NCI-H82 treated with DMSO at 0.1 percent for 48 hours (cell line): ENCODE data around the gene CPA5.

Experiments used
- DNase-seq: peaks from one replicate; lab custom pipeline; 2025; ENCODE audit not compliant: unreplicated experiment; lab: John Stamatoyannopoulos, UW

CPA5 gene

DNA sequence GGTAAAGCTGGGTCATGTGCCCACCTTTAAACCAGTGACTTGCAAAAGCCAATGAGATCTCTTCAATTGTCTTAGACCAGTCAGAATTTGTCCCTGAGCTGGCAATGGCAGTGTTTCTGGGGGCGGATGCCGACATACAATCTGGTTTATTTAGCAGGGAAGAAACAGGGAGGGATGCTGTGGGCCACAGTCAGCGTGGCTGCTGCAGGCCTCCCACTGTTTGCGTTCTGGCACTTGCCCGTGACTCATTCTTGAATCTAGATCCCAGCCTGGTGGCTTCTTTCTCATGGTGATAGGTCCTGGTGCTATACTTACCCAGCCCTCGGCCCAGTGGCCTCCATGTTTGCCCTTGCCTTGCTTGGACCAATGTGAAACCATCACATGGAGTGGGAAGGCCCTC, 32.6 kb downstream of the CPA5 start:
- DNase-seq = no peak

DNA sequence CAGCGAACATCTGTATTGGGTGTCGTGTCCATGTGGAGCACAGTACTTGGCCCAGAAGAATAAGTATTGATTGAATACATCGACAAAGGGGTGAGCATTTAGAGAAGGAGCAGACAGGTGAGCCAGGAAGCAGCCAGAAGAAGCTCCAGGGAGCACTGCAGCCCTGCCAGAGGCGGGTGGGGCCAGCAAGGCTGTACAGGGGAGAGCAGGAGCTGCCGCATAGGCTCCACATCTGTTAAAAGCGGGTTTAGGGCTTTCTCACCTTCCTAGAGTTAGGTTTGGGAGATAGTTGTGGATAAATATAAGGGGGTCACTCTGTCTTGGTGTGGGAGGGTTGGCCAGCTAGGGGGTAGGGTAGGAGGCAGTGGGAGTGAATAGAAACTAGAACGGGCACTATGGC, 34.4 kb downstream of the CPA5 start:
- no peak for DNase-seq

DNA sequence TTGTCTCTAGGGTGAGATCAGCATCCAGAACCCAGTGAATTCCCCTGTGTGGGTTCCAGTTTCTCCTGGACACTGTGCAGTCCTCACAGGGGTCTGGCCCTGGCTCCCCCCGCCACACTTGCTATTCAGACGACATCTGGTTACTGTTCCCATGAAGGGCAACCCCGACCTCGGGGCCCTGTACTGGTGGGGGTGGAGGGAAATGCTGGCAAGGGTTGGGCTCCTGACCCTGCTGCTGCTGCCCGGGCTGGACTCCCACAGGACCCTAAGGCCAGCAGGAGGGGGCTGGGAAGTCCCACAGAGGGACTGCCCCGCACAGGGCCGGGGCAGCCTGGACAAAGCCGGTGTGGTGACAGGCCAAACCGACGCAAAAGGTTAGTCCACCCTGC, 34.9 kb downstream of the CPA5 start:
- no peak for DNase-seq

GRCh38 chr7:130379921-130380860, 35.6 kb downstream of the CPA5 start, which contains the start of gene CPA1:
TSS of gene CPA1 (plus strand) at chr7:130380494. CDS start at chr7:130380521, 27 bp downstream.
- DNase-seq = no peak

DNA sequence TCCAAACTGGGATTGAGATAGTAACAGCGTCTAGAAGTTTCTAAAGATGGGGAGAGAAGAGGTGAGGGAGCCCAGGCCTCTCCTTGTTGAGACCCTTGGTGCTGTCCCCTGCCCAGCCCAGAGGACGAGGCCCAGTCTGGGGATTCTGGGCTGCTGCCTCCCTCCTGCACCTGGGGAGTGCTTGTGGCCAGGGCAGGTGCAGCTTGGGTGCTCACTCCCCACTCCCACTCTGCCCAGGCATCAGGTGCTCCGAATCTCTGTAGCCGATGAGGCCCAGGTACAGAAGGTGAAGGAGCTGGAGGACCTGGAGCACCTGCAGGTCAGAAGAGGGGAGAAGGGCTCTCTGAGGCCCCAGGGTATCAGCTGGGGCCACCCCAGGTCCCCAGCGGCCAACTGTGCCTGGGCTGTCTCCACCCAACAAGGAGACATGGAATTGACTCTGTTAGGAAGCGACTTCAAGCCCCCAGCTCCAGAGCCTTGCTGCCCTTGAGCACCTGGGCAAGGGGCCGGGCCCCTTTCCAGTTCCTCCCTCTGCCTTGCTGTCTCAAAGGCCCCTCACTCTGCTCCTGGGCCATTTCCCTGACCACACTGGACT, 36.3 kb downstream of the CPA5 start:
- no peak for DNase-seq

DNA sequence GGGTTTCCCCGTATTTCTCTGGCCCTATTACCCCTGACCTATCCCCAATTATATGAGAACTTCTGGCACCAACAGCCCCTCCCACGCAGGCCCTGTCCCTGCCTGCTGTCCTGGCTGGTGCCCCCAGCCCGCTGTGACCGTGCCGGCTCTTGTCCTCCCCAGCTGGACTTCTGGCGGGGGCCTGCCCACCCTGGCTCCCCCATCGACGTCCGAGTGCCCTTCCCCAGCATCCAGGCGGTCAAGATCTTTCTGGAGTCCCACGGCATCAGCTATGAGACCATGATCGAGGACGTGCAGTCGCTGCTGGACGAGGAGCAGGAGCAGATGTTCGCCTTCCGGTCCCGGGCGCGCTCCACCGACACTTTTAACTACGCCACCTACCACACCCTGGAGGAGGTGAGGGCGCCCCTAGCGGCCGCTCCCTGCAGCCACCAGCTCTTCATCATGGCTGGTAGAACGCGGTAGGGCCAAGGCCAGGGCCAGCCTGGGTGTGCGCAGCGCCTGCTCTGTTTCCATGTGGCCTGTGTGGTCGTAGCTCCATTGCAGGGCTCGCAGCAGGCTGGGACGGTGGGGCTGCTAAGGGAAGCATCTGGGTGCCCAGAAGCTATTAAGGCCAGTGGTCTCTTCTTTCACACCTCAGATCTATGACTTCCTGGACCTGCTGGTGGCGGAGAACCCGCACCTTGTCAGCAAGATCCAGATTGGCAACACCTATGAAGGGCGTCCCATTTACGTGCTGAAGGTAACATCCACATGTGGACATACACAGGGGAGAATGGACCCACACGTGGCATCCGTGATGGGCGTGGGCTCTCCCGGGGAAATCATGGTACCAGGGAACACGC, 37.1 kb downstream of the CPA5 start:
- DNase-seq = no peak

GRCh38 chr7:130383187-130383980, 38.8 kb downstream of the CPA5 start:
- no peak for DNase-seq

DNA sequence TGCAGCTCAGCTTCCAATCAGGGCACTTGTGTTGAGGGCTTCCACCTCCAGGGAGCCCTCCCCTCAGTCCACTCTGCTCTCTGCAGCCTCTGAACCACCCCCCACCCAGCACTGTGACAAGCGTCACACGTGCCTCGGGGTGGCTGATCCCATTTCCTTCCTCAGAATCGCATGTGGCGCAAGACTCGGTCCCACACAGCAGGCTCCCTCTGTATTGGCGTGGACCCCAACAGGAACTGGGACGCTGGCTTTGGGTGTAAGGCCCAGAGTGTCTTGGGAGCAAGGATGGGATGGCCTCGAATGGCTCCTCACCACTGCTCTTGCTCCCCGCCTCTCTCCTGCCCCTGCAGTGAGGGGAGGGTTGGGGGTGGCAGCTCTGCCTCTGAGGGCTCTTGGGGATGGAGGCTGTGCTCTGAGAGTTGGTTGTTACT, 39.8 kb downstream of the CPA5 start:
- DNase-seq = no peak

- no peak for DNase-seq
Observed at GRCh38 chr7:130384841-130385599, 40.4 kb downstream of the CPA5 start.

GRCh38 chr7:130385600-130386066, 41.0 kb downstream of the CPA5 start:
- DNase-seq = no peak

GRCh38 chr7:130386876-130387275, 42.3 kb downstream of the CPA5 start:
- DNase-seq = no peak

DNA sequence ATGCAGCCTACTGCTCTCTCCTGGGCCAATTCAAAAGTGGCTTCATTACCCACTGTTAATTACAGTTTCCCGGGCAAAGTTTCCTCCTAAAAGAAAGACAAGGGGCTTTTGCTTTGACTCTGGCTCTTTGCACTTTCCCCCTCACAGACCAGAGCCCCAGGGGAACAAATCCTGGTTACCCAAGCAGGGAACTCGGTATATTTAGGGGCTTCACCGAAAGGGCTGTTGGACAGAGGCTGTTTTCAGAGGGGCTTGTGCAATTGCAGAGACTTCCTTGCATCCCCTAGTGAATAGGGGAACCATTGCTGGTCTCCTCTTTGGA, 42.7 kb downstream of the CPA5 start:
- DNase-seq = no peak

DNA sequence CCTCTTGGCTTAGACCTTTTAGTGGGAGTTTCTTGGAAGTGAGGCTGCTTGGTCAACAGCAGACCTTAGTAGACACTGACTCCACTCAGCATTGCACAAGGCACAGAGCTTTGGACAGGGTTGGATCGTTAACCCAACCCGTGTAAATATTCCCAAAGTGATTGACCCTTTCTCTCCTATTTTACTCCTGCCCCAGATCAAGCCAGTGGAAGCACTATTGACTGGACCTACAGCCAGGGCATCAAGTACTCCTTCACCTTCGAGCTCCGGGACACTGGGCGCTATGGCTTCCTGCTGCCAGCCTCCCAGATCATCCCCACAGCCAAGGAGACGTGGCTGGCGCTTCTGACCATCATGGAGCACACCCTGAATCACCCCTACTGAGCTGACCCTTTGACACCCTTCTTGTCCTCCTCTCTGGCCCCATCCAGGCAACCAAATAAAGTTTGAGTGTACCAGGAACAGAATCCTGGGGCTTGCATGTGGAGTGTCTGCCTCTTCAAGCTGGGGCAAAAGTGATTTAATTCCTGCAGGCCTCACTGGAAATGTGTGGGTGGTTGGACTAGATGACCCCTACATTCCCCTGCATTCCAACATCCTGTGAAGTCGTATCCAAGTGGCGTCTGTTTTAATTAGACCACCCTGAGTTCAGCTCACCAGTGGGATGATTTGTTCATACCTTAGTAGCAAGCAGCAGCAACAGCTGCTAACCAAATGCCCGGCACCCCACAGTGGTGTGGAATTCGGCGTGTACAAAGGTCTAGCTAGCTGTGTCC, 43.2 kb downstream of the CPA5 start:
- DNase-seq = no peak

GRCh38 chr7:130388671-130389070, 44.1 kb downstream of the CPA5 start:
- DNase-seq = no peak

DNA sequence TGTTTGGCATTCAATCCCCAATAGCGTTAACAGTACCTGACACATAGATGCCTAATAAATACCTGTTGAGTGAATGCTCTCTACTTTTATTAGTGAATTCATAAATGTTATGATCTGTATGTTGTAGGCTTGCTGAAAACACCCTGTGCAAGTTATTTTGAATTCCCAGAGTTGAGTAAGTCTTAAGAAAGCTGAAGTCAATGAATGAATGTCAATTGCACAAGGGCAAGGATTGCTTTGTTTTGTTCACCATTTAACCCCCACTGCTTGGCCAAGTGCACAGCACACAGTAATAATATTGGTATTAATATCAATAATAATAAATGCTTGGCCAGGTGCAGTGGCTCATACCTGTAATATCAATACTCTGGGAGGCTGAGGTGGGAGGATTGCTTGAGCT, 45.9 kb downstream of the CPA5 start:
- no peak for DNase-seq

DNA sequence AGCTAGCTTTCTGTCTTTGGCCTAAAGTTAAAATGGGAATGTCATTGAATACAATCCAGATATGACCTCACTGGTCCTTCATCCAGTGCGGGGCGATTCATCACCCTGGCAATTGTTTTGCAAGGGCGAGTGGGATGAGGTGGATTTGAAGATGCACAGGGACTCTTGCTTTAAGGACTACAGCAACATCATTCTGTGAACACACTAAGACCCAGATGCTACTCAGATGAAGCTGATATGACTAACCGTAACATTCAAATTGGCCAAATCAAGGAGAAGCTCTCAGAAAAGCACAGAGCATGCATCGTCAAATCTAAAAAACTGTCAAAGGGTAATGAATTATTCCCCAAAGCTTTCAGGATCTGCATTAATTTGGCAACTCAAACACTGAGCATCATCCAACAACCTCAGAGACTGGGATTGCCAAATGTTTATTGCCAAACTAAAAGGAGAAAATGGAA, 48.5 kb downstream of the CPA5 start:
- no peak for DNase-seq

DNA sequence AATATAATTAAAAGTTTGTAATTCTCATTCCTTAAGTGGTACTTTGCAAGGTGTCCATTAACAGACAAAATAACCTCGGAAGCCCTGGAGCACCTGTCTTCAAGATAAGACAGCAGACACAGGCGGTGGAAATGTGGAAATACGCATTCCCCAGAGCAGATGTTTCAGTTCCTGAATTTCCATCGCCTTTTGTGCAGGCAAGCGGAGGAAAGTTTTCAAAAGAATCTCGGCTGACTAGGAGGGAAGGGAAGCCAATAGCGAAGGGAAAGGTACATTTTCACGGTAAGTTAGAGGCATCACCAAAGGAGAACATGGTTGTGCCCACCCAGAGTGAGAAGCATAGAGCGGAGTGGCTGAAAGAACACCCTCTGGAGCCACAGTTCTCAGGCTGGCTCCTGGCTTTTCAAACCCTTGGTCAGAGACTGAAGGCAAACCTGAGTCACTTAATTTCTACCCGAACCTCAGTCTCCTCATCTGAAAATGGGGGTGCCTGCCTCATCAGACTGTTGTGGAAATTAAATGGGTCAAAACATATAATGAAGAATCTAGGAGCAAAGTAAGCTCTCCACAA, 49.3 kb downstream of the CPA5 start:
- no peak for DNase-seq

DNA sequence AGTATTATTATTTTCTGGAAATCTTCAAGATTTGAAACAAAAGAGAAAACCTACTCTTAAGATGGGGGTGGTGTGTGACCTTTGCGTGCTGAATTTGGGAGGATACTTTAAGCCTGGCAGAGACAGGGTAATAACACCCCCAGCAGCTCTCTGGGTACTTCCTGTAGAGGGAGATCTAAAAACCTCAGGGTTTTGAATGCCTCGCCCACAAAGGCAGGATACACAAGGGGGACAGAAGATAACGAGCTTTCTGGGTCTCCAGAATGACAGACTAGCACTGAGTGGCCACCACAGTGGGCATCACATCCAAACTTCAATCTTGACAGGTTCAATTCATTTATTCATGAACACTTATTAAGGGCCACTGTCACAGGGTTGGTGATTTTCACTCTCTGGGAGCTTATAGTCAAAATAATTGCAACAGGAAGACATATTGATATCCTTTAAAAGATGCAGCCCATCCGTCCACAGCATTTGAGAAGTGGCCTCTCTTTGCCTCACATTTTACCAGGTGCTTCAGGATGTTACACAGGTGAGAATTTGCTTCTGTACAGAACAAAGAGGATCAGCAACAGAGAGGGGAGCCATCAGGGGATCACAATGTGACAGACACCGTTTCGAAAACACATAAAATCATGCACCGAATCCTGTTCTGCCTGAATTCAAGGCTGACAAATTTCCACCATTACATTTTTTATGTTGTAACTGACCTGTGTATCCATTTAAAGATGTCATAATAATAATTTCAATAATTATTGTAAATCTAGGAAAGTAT, 50.0 kb downstream of the CPA5 start:
- DNase-seq = no peak
